Measurements from ENCODE around the gene ZNF41. TPM values are rescaled to one million over a fixed set of nuclear protein-coding genes. Genes with fewer than 3 reads are reported as not detected.
"Not testable (repeated sequence)": the region's sequence is repeated elsewhere in the genome, so short reads cannot be mapped to it uniquely, and the experiment has no call there.

ZNF41 gene
- 4.3 TPM for polyA plus RNA-seq (2013, experiment 1 of 2)
- polyA plus RNA-seq (2013, experiment 2 of 2) = 3.7 TPM

DNA sequence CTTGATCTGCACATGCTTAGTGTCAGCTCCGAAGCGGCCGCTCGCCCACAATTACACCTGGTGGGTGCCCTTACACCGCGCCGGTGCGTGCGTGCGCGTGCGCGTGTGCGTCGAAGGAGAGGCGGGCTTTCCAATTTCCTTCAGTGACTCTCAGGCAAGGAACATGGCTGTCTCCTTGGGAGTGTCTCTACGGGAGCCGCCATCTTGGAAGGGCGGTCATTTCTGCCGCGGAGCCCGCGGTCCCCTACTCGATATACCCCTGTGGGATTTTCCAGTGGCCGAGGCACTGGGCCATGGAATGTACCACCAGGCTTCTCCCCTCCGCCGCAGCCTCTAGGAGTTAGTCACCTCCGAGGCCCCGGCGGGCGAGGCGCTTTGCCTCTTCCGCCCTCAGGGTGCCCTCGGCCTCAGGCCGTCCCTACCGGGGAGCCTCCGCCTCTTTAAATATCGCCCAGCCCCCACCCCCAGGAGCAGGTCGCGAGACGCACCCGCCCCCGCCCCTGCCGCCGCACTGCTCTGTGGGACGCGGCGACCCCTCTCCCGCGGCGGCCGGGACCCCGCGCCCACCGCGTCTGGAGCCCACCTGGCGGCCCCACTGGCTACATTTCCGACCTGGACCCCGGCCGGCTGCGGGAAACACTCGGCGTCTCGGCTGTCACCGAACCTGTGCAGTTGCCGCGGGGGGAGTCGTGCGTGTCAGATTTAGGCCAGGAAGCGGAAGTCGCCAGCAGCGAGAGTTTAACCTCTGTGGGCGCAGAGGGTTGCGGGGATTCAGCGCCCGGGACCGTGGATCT is at the start of gene ZNF41:
TSS of gene ZNF41 (minus strand) at position 711 of the 794 bp plus-strand sequence. CDS start 15,741 bp downstream, outside the sequence.
- WGBS = under 1% methylated on average over 76 of the region's 77 CpGs
- peak within 1 kb of the TSS; percentile 99 for H3K27ac ChIP-seq (ENCODE audit: low read depth, low read length)
- H3K27me3 ChIP-seq (ENCODE audit: insufficient read depth, low read length) = no peaks in the 10 kb centered on the region
- H3K9me3 ChIP-seq (ENCODE audit: insufficient read depth, low read depth, low read length) = no peaks in the 10 kb centered on the region
- peak within 1 kb of the TSS; percentile 73 for H3K4me3 ChIP-seq (ENCODE audit: low read length)
- peaks cover 5% of the 10 kb centered on the region; the same call in 1 of the 2 replicates for H3K4me1 ChIP-seq (ENCODE audit: insufficient read depth, low read length)
- peak within 1 kb of the TSS; percentile 98 for H3K9ac ChIP-seq (ENCODE audit: low read depth, low read length)
- no peaks in the 10 kb centered on the region for H3K36me3 ChIP-seq (ENCODE audit: insufficient read depth, low read length)

DNA sequence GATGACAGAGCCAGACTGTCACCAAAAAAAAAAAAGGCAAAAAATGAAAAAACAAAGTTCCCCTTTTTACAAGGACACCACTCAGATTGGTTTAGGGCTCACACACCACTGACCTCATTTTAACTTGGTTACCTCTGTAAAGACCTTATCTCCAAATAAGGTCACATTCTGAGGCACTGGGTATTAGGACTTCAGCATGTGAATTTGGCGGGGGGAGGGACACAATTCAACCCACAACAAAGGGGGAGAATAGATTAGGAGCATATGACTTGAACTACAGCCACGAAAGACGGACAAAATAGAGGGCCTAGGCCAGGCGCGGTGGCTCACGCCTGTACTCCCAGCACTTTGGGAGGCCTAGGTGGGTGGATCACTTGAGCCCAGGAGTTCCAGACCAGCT is 47.0 kb upstream of the ZNF41 start:
- Histone ChIP-seq H3K36me3 (ENCODE audit: insufficient read depth, low read length) (no peaks in the 10 kb centered on the region), H3K4me1 (ENCODE audit: insufficient read depth, low read length) (no peaks in the 10 kb centered on the region), H3K4me3 (ENCODE audit: low read length) (no peak overlapping the region), H3K27ac (ENCODE audit: low read depth, low read length) (no peak overlapping the region), H3K9me3 (ENCODE audit: insufficient read depth, low read depth, low read length) (no peaks in the 10 kb centered on the region), H3K27me3 (ENCODE audit: insufficient read depth, low read length) (no peaks in the 10 kb centered on the region), H3K9ac (ENCODE audit: low read depth, low read length) (no peak overlapping the region)
- 92% methylated on average over 5 of the region's 6 CpGs for WGBS

DNA sequence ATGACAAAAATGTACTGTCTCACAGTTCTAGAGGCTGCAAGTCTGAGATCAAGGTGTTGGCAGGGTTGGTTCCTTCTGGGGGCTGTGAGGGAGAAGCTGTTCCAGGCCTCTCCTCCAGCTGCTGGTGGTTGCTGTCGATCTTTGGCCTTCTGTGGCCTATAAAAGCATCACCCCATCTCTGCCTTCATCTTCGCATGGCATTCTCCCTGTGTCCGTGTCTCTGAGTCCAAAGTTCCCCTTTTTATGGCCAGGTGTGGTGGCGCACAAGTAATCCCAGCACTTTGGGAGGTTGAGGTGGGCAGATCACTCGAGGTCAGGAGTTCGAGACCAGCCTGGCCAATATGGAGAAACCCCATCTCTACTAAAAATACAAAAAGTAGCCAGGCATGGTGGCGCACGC is 46.5 kb upstream of the ZNF41 start:
- Histone ChIP-seq H3K27me3 (ENCODE audit: insufficient read depth, low read length) (no peaks in the 10 kb centered on the region), H3K9me3 (ENCODE audit: insufficient read depth, low read depth, low read length) (no peaks in the 10 kb centered on the region), H3K36me3 (ENCODE audit: insufficient read depth, low read length) (no peaks in the 10 kb centered on the region), H3K27ac (ENCODE audit: low read depth, low read length) (no peak overlapping the region), H3K4me1 (ENCODE audit: insufficient read depth, low read length) (no peaks in the 10 kb centered on the region), H3K9ac (ENCODE audit: low read depth, low read length) (no peak overlapping the region), H3K4me3 (ENCODE audit: low read length) (no peak overlapping the region)
- WGBS = 99% methylated on average over 6 of the region's 8 CpGs

DNA sequence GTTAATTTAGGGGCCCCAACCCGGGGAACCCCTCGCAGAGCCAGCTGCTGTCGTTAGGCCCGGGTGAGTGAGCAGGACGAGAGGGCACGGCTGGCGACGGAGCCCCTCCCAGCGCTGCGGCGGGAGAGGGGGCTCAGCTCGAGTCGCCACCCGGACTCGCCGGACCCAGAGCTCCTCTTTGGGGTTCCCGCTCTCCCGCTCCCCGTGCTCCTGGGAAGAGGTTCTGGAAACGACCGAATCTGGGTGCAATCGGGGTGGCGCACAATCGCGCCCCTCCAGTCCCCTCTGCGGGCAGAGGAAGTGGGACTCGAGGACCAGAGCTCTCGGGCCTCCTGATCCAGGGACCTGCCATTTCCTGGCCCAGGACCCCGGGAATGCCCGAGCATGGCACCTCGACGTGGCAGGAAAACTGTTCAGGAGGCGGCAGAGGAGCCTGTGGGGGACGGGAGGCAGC is 40.7 kb upstream of the ZNF41 start:
- Histone ChIP-seq H3K36me3 (ENCODE audit: insufficient read depth, low read length) (no peaks in the 10 kb centered on the region), H3K4me1 (ENCODE audit: insufficient read depth, low read length) (no peaks in the 10 kb centered on the region), H3K9me3 (ENCODE audit: insufficient read depth, low read depth, low read length) (no peaks in the 10 kb centered on the region), H3K27ac (ENCODE audit: low read depth, low read length) (no peak overlapping the region), H3K4me3 (ENCODE audit: low read length) (peak overlapping the region; percentile 59), H3K27me3 (ENCODE audit: insufficient read depth, low read length) (peaks cover 9% of the 10 kb centered on the region), H3K9ac (ENCODE audit: low read depth, low read length) (peak overlapping the region; percentile 63)
- 7% methylated on average over 34 of the region's 34 CpGs for WGBS

GRCh38 chrX:47523297-47523696 is 40.3 kb upstream of the ZNF41 start:
- Histone ChIP-seq H3K36me3 (ENCODE audit: insufficient read depth, low read length) (no peaks in the 10 kb centered on the region), H3K27ac (ENCODE audit: low read depth, low read length) (no peak overlapping the region), H3K27me3 (ENCODE audit: insufficient read depth, low read length) (peaks cover 9% of the 10 kb centered on the region), H3K9me3 (ENCODE audit: insufficient read depth, low read depth, low read length) (no peaks in the 10 kb centered on the region), H3K9ac (ENCODE audit: low read depth, low read length) (peak overlapping the region; percentile 63), H3K4me3 (ENCODE audit: low read length) (peak overlapping the region; percentile 59), H3K4me1 (ENCODE audit: insufficient read depth, low read length) (no peaks in the 10 kb centered on the region)
- under 1% methylated on average over 29 of the region's 33 CpGs for WGBS

- no peaks in the 10 kb centered on the region for H3K36me3 ChIP-seq (ENCODE audit: insufficient read depth, low read length)
- no peaks in the 10 kb centered on the region for H3K4me1 ChIP-seq (ENCODE audit: insufficient read depth, low read length)
- H3K9me3 ChIP-seq (ENCODE audit: insufficient read depth, low read depth, low read length) = no peaks in the 10 kb centered on the region
- no peak overlapping the region for H3K9ac ChIP-seq (ENCODE audit: low read depth, low read length)
- 72% methylated on average over 3 of the region's 3 CpGs for WGBS
- H3K27me3 ChIP-seq (ENCODE audit: insufficient read depth, low read length) = peaks cover 5% of the 10 kb centered on the region; the same call in 1 of the 2 replicates
- H3K4me3 ChIP-seq (ENCODE audit: low read length) = no peak overlapping the region
- H3K27ac ChIP-seq (ENCODE audit: low read depth, low read length) = no peak overlapping the region
These were observed 35.1 kb upstream of the ZNF41 start for GRCh38 chrX:47518144-47518543.

DNA sequence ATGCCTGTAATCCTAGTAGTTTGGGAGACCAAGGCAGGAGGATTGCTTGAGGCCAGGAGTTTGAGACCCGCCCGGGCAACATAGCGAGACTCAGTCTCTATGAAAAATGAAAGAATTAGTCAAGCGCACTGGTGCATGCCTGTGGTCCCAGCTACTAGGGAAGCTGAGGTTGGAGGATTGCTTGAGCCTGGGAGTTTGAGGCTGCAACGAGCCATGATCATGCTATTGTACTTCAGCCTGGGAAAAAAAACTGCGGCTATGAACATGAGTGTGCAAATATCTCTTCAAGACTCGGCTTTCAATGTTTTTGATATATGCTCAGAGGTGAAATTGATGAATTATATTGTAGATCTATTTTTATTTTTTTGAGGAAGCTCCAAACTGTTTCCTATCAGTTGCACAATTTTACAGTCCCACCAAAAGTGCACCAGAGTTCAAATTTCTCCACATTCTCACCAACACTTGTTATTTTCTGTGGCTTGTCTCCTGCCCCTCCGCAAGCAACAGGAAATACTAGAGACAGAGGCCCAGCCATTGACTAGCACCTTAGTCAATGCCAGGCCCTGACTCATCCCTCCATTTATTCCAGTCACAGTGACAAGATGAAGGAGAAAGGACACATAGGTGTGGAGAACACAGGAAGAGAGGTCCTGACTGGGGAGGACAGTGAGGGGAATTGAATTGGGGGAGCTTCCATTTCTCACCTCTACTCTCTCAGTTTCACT is 33.1 kb upstream of the ZNF41 start:
- no peak overlapping the region for H3K27ac ChIP-seq (ENCODE audit: low read depth, low read length)
- WGBS = 97% methylated on average over 8 of the region's 8 CpGs

DNA sequence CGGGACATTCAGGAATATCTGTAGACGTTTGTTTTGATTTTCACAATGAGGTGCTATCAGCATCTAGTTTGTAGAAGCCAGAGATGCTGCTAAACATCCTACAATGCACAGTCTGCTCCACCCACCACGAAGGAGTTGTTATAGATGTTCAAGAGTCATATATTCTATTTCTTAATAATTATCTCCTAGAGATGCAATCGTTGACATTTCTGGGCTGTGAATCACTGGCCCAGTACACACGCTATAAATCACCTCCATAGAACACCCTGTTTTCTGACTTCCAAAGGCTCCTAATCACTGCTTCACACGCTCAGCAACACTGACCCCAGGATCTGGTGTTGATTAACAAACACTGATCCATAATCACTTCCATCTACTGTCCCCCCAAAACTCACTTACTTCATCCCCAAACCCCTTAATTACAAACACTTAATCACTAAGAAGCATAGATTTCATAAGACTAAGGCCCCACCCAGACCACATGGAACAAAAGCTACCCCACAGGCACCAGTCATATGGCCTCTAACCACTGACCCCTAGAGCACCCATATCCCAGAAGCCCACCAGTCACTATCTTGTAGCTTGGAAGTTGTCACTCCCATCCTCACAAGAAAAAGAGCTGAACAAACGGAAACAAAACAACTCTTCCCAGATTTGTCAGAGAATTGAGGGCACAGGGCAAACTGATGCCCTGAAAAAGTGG is 31.7 kb upstream of the ZNF41 start:
- no peak overlapping the region for H3K27ac ChIP-seq (ENCODE audit: low read depth, low read length)
- 90% methylated on average over 6 of the region's 7 CpGs for WGBS
- H3K9me3 ChIP-seq (ENCODE audit: insufficient read depth, low read depth, low read length) = no peaks in the 10 kb centered on the region
- no peak overlapping the region for H3K4me3 ChIP-seq (ENCODE audit: low read length)
- H3K36me3 ChIP-seq (ENCODE audit: insufficient read depth, low read length) = no peaks in the 10 kb centered on the region
- H3K27me3 ChIP-seq (ENCODE audit: insufficient read depth, low read length) = no peaks in the 10 kb centered on the region
- H3K9ac ChIP-seq (ENCODE audit: low read depth, low read length) = no peak overlapping the region
- no peaks in the 10 kb centered on the region for H3K4me1 ChIP-seq (ENCODE audit: insufficient read depth, low read length)

More for the DNA sequence above, 33.1 kb upstream of the ZNF41 start:
- no peaks in the 10 kb centered on the region for H3K9me3 ChIP-seq (ENCODE audit: insufficient read depth, low read depth, low read length)
- H3K27me3 ChIP-seq (ENCODE audit: insufficient read depth, low read length) = no peaks in the 10 kb centered on the region
- H3K36me3 ChIP-seq (ENCODE audit: insufficient read depth, low read length) = no peaks in the 10 kb centered on the region
- H3K4me1 ChIP-seq (ENCODE audit: insufficient read depth, low read length) = no peaks in the 10 kb centered on the region
- no peak overlapping the region for H3K9ac ChIP-seq (ENCODE audit: low read depth, low read length)
- no peak overlapping the region for H3K4me3 ChIP-seq (ENCODE audit: low read length)

DNA sequence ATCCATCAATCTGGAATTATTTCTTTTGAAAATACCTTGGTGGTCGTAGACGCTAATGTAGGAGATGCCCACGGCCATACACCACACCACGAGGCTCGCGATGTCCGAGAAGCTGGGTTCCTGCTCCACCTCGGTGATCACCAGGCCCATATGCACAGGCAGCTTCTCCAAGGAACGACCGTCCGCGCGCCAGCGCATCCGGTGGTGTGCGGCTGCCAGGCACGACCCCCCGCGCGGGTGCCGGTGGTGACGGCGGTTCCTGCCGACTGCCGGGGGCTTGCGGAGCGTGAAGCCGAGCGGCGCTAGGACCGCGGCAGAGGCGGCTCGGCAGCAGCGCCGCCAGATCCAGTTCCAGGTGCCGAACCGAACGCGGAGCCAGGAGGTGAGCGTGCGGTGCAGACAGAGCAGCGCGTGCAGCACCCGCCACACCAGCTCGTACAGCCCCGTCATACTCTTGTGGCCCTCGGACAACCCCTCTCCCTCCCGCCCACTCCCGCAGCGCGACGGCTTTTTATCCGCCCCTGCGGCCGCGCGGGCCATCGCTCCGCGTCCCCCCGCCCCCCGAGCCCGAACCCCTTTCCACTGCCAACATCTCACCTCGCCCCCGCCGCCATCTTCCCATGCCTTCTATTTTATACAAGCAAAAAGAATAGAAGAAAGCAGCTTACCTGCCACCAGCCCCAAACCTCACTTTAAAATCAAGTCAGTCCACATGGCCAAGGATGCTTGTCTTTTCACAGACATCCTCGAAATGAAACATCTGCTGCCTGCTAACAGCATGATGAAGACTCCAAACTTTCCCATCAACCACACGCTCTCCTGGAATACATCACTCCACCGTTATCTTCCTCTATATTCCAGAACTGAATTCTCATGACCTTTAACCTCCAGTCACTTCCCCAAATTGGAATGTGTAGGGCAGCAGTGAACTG is 30.3 kb upstream of the ZNF41 start:
- WGBS = 2% methylated on average over 42 of the region's 70 CpGs
- not testable (repeated sequence) for H3K4me1 ChIP-seq (ENCODE audit: insufficient read depth, low read length)

GRCh38 chrX:47512383-47512782 is 29.4 kb upstream of the ZNF41 start:
- H3K4me1 ChIP-seq (ENCODE audit: insufficient read depth, low read length); H3K27ac ChIP-seq (ENCODE audit: low read depth, low read length); H3K9ac ChIP-seq (ENCODE audit: low read depth, low read length); H3K36me3 ChIP-seq (ENCODE audit: insufficient read depth, low read length); H3K27me3 ChIP-seq (ENCODE audit: insufficient read depth, low read length); H3K9me3 ChIP-seq (ENCODE audit: insufficient read depth, low read depth, low read length): not testable (repeated sequence)
- H3K4me3 ChIP-seq (ENCODE audit: low read length) = peak overlapping the region; percentile 36; the same call in 1 of the 2 replicates
- WGBS = 68% methylated on average over 4 of the region's 6 CpGs

More for the DNA sequence above, 30.3 kb upstream of the ZNF41 start:
- peak overlapping the region; percentile 60; the same call in 1 of the 2 replicates for H3K9ac ChIP-seq (ENCODE audit: low read depth, low read length)
- H3K27me3 ChIP-seq (ENCODE audit: insufficient read depth, low read length); H3K27ac ChIP-seq (ENCODE audit: low read depth, low read length); H3K36me3 ChIP-seq (ENCODE audit: insufficient read depth, low read length); H3K9me3 ChIP-seq (ENCODE audit: insufficient read depth, low read depth, low read length): not testable (repeated sequence)
- H3K4me3 ChIP-seq (ENCODE audit: low read length) = peak overlapping the region; percentile 60

All from HUES64 (cell line).